Activated CD4-positive, alpha-beta T cell treated with anti-CD3 and anti-CD28 coated beads, Interleukin-2, amount 50 U/mL, for 4 hours (primary cell): ENCODE data around the gene MRPL14.

Source experiments
- DNase-seq, 2 experiments: peaks; one replicate each; pipeline ENCODE4 v3.0.0-alpha.2; 2020

The MRPL14 gene

DNA sequence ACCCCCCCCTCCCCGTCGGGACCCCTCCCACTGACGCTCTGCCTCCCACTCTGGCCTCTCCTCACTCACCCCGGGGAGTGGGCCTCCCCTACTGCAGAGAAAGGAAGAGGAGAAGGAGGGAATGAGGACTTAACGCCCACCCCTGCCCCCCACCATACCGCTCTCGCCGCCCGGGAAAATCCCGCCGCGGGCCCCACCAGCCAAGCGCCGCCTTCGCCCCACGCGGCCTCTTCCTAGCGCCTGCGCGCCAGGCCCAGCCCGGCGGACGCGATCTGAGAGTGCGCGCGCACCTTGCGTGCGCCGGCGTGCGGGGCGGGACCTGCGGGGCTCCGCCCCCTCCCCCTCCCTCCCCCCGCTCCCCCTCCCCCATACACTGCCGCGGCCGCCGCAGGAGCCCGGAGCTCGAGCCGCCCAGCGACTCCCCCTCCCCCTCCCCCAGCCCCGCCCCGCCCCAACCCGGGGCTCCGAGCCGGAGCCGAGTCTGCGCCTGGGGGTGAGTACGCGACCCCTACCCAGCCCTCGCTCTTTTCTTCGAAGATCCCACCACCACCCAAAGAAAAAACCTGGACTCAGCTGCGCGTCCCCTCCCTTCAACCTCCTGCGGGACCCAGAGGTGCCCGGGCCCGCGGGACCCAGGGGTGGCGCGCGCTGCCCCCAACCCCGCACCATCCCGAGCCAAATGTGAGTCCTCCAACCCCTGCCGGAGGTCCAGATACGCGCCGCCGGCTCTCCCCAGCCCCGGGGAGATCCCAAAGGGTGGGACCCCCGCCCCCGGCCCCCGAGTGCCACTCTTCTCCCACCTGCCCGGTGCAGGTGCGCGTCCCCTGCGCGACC lies at the start of gene MRPL14, which contains the start of gene TMEM63B:
Gene MRPL14 (minus strand): TSS at position 267 of the 834 bp plus-strand sequence. CDS start 10,841 bp downstream, outside the sequence.
Gene TMEM63B (plus strand): TSS at position 369 of the 834 bp plus-strand sequence. CDS start 7,031 bp downstream, outside the sequence.
- peak; percentile 84 to 88 for DNase-seq

GRCh38 chr6:44176130-44176761 lies 49.0 kb upstream of the MRPL14 start:
- DNase-seq, result no peak

DNA sequence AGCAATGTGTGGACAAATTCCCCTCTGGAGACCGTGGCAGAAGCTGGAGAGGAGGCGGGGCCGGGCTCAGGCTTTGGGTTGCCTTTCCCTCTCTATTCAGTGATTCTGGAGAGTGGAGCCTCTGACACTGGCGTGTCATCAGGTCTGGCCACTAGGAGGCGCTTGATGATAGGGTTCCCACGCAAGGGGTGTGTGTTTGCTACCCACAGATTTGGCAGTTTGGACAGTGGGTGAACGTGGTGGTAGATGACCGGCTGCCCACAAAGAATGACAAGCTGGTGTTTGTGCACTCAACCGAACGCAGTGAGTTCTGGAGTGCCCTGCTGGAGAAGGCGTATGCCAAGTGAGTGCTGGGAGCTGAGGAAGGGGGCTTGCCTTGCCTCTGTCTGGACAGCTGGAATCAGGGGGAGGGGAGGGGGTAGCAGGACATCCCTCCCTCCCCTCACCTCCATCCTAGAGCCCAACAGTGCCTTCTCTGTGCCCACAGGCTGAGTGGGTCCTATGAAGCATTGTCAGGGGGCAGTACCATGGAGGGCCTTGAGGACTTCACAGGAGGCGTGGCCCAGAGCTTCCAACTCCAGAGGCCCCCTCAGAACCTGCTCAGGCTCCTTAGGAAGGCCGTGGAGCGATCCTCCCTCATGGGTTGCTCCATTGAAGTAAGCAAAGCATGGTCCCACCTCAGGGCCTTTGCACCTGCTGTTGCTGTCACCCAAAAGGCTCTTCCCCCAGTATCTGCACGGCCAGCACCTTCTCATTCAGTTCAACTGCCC lies 45.7 kb upstream of the MRPL14 start:
- DNase-seq, result peak; percentile 74 to 77

DNA sequence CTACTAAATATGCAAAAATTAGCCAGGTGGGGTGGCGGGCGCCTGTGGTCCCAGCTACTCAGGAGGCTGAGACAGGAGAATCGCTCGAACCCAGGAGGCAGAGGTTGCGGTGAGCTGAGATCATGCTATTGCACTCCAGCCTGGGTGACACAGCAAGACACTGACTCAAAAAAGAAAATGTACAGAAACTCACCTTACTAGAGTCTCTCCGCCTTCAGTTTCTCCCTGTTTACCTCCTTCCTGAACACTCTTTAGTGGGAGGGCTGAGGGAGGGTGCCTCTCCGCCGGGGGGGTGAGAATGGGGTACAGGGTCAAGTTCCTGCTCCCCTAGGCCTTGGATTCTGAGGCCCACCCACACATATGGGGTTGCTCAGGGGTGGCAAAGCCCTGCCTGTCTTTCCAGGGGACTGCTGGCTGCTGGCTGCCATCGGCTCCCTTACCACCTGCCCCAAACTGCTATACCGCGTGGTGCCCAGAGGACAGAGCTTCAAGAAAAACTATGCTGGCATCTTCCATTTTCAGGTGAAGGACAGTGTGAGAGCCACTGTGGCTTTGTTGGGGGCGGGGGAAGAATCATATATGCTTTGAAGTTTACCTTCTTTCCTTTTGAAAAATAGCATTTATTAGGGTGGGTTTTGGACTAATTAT lies 44.8 kb upstream of the MRPL14 start:
- DNase-seq, result no peak

GRCh38 chr6:44169886-44170570 lies 42.8 kb upstream of the MRPL14 start:
- DNase-seq, result no peak

DNA sequence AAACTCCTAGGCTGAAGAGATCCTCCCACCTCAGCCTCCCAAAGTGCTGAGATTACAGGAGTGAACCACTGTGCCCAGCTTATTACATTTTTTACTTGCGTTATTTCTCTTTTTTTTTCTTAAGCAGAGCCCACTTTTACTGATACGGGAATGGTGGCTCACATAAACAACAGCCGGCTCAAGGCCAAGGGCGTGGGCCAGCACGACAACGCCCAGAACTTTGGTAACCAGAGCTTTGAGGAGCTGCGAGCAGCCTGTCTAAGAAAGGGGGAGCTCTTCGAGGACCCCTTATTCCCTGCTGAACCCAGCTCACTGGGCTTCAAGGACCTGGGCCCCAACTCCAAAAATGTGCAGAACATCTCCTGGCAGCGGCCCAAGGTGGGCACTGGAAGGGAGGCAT lies 41.9 kb upstream of the MRPL14 start:
- no peak for DNase-seq

- DNase-seq, result no peak
These were observed 40.3 kb upstream of the MRPL14 start for GRCh38 chr6:44167567-44167966.

- DNase-seq, result no peak
These were observed 39.4 kb upstream of the MRPL14 start for GRCh38 chr6:44166591-44167184.

GRCh38 chr6:44166116-44166515 lies 38.9 kb upstream of the MRPL14 start:
- no peak for DNase-seq

- DNase-seq, result no peak
These were observed 35.8 kb upstream of the MRPL14 start for GRCh38 chr6:44162876-44163625.

DNA sequence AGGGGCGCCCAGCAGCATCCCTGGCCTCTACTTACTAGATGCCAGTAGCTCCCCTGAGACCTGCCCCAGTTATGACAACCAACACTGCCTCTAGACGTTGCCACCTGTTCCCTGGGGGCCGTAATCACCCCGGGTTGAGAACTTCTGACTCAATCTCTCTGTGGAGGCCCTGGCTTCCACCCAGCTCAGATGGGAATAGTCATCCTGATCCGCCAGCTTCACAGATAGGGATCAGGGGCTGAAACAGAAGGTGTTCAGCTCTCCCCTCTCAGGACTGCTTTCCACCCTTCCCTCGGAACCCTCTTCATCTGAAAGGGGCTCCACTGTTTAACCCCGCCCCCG lies 34.7 kb upstream of the MRPL14 start:
- DNase-seq, result no peak

GRCh38 chr6:44158770-44159228 lies 31.5 kb upstream of the MRPL14 start, which contains the start of gene CAPN11:
CAPN11 (plus strand) TSS chr6:44158820; CDS start chr6:44158849, 29 bp downstream.
- no peak for DNase-seq

GRCh38 chr6:44157152-44157521 lies 29.9 kb upstream of the MRPL14 start:
- DNase-seq, result no peak

- no peak for DNase-seq
These were observed 29.4 kb upstream of the MRPL14 start for GRCh38 chr6:44156494-44157151.

DNA sequence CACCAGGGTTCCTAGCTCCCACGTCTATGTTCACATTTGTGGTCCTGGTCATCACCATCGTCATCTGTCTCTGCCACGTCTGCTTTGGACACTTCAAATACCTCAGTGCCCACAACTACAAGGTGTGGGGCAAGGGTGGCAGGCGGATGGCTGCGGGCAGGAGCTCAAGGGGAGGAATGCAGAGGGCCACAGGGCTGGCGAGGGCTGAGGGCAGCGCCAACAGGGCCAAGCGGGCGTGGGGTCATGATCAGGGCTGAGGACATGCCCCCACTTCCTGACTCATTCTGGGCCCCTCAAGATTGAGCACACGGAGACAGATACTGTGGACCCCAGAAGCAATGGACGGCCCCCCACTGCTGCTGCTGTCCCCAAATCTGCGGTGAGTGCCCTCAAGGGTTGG lies 26.8 kb upstream of the MRPL14 start:
- DNase-seq, result no peak

DNA sequence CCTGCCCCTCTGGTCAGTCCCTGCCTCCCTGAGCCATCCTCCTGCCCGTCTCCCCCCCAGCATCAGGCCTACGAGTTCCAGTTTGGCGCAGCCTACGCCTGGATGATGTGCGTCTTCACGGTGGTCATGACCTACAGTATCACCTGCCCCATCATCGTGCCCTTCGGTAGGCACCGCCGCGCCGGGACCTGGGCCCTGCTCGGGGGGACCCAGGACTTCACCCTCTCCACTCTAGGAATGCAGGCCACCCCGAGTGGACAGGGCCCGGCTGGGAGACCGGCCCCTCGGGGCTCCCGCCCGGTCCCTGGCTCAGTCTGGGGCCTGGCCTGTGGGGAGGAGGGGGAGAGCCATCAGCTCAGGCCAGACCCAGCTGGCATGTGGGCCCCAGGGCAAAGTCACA lies 25.3 kb upstream of the MRPL14 start:
- DNase-seq, result no peak

- no peak for DNase-seq
These were observed 24.8 kb upstream of the MRPL14 start for GRCh38 chr6:44152109-44152461.

DNA sequence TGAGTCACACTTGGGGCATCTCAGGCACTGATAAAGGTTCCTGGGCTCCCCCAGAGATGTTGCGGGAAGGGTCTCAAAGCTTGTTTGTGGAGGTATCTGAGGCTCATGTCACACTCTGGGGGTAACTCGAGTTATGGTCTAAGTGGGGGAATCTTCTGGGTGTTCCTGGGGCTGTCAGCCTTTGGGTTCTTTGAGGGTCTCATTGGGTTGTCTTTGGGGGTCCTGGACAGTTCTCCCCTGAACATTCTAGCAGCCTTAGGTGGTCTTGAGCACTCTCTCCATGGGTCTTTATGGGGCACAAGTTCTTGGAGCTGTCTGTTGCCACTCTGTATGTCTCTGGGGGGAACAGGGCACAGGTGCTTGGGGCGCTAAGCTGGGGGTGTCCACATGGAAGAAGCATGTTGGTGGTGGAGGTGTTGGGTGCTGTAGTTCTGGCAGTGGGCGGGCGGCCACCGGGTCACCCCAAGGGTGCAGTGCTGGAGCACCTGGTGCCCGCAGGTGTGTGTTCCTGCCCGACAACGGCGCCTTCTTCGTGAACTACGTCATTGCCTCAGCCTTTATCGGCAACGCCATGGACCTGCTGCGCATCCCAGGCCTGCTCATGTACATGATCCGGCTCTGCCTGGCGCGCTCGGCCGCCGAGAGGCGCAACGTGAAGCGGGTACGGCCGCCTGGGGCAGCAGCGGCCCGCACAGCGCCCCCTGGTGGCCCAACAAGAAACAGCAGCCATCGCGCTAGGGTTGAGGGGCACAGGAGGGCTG lies 24.3 kb upstream of the MRPL14 start:
- DNase-seq, result peak; percentile 74 to 77

GRCh38 chr6:44150317-44150917 lies 23.2 kb upstream of the MRPL14 start:
- DNase-seq, result no peak
